Stimulated activated CD8-positive, alpha-beta memory T cell treated with anti-CD3 and anti-CD28 coated beads, Interleukin-12 subunit alpha, Interleukin-12 subunit beta, amount 100 ng/mL, for 24 hours (primary cell): ENCODE data around the gene PODN.

ENCODE experiments used
- DNase-seq: peaks from one replicate; pipeline ENCODE4 v3.0.0-alpha.2; 2020; ENCODE audit errors: extremely low read depth

PODN gene

DNA sequence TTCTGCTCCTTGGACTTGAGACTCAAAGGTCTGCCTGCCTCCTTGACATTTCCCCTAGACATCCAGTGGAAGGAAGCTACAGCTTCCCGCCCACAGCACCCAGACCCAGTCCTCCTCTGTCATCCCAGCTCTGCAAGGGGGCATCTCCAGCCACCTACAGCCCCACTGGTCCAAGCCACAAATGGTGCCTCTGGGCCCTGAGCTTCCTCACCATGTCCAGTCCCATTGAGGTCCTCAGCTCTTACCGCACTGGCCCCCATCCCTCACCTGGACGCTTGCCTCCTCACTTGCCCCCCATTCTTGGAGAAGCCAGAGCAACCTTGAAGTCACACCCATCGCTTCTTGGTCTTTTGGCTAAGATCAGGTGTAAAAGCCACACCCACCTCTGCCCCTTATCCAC lies 13.2 kb downstream of the PODN start:
- no peak for DNase-seq

- no peak for DNase-seq
Observed at GRCh38 chr1:53075761-53076163, 13.7 kb downstream of the PODN start.

GRCh38 chr1:53076165-53076564 lies 14.2 kb downstream of the PODN start:
- DNase-seq = no peak

GRCh38 chr1:53076721-53077598 lies 14.9 kb downstream of the PODN start:
- no peak for DNase-seq

GRCh38 chr1:53077599-53077965 lies 15.6 kb downstream of the PODN start:
- no peak for DNase-seq

DNA sequence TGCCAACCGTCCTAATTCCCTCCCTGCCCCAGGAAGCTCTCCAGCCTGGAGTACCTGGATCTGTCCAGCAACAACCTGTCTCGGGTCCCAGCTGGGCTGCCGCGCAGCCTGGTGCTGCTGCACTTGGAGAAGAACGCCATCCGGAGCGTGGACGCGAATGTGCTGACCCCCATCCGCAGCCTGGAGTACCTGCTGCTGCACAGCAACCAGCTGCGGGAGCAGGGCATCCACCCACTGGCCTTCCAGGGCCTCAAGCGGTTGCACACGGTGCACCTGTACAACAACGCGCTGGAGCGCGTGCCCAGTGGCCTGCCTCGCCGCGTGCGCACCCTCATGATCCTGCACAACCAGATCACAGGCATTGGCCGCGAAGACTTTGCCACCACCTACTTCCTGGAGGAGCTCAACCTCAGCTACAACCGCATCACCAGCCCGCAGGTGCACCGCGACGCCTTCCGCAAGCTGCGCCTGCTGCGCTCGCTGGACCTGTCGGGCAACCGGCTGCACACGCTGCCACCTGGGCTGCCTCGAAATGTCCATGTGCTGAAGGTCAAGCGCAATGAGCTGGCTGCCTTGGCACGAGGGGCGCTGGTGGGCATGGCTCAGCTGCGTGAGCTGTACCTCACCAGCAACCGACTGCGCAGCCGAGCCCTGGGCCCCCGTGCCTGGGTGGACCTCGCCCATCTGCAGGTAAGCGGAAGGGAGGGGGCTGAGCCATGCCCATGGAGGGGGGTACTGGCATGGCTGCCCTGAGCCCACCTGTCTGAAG lies 16.5 kb downstream of the PODN start:
- no peak for DNase-seq

- no peak for DNase-seq
Observed at GRCh38 chr1:53079251-53079650, 17.2 kb downstream of the PODN start.

- DNase-seq = no peak
Observed at GRCh38 chr1:53080041-53080440, 18.0 kb downstream of the PODN start.

- DNase-seq = no peak
Observed at GRCh38 chr1:53080769-53081168, 18.8 kb downstream of the PODN start.

- no peak for DNase-seq
Observed at GRCh38 chr1:53081384-53082066, 19.5 kb downstream of the PODN start.

DNA sequence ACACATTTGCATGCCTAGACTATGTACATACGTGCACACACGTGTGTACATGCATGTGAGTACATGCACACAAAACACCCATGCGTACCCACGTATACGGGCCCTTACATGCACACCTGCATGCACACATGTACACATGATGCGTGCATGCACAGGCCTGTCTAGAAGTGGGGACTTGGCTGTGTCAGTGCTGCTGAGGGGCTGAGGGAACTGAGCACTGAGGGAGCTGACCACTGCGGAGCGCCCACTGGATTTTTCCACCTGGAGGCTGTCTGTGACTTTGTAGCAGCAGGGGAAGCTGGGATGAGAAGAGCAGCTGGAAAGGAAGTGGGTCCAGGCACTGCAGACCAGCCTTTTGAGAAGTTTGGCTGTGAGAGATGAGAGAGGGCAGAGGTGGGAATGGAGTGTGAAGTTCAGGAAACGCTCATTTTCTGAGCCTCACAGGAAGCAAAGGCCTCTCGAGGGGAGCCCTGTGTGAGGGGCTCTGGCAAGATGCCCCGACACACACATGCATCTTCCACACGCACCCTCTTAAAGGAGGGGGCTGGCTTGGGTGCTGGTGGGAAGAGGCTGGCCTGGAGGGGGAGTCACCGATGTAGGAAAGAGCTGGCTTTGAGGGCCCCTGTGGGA lies 20.9 kb downstream of the PODN start:
- DNase-seq = no peak

- no peak for DNase-seq
Observed at GRCh38 chr1:53083636-53084588, 21.9 kb downstream of the PODN start.

- DNase-seq = no peak
Observed at GRCh38 chr1:53084589-53084971, 22.6 kb downstream of the PODN start.

DNA sequence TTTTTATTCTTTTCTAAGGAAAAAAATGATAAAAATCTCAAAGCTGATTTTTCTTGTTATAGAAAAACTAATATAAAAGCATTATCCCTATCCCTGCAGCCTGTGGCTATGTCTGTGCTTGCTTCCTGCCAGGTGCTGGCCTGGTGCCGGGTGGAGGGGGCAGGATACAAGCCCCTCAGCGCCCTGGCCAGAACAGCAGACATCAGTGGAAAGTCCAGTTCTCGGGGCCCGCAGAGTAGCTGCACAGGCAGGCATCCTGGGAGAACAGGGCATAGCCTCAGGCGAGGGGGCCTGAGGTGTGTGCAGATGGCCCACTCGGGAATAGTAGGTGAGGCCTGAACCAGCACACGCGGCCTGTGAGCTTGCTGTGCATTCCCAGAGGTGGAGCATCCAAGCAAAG lies 23.4 kb downstream of the PODN start:
- no peak for DNase-seq

- DNase-seq = no peak
Observed at GRCh38 chr1:53086491-53087070, 24.6 kb downstream of the PODN start.

DNA sequence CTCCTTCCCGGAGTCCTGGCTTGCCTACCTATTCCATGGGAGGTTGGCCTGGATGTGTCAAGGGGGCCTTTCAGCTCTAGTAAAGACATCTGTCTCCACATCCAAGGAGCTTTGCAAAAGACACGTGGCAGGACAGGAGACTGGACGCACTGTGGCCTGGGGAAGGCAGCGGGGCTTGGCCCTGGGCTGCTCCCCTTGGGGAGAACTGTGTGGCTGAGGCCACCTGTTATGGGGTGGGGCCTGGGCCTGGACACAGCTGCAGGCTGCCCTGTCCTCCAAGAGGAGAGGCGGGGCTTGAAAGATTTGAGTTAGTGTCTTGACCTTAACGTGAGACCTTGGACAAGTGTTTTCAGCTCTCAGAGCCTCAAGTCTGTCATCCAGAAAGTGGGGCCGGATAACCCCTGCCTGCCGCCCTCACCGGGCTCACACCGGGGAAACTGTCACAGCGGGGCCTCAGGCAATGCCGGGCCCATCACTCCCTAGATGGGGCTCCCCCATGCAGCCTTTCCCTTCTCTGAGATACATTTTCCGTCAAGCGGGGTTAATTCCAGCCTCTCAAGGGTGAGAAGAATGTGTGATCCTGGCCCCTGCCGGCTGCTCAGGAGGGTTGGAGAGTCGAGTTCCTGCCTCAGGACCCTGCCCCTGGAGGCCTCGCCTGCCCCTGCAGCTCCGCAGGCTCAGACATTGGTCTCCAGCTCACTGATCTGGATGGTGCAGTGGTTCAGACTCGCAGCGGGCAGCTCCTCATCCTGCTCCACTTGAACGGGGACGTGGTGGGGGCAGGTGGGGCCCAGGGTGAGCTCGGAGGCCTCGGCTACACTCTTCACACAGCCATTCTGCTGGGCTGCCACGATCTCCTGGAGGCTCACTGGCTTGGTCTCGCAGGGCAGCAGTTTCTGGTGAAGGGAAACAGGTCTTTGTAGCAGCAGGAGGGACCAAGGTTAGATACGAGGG lies 25.6 kb downstream of the PODN start:
- DNase-seq = no peak

DNA sequence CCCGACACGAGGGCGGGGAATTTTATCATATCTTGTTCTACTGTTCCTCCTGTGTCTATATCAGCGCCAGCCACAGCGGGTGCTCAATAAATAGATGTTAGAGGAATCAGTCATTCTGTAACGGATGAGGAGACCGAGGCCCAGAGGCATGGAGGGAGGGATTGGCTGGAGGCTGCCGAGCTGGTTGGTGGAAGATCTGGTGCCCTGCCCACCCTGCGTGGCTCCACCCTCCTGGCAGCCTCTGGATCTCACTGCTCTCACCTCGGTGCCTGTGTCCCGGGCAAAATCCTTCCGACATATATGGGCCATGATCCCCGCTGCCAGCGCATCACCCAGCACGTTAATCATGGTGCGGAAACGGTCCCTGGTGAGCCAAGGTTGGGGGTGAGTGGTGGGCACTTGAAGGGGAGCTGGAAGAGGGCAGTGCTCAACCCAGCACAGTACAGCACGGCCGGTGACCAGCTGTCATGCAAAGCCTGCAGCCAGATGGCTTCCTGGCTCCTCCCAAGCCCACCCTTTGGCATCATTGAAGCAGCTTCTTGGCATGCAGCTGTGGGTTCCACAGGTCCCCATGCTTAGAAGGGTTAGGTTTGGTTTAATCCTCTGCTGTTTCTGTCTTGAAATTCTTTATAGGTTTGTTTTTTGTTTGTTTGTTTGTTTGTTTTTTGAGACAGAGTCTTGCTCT lies 26.7 kb downstream of the PODN start:
- no peak for DNase-seq

DNA sequence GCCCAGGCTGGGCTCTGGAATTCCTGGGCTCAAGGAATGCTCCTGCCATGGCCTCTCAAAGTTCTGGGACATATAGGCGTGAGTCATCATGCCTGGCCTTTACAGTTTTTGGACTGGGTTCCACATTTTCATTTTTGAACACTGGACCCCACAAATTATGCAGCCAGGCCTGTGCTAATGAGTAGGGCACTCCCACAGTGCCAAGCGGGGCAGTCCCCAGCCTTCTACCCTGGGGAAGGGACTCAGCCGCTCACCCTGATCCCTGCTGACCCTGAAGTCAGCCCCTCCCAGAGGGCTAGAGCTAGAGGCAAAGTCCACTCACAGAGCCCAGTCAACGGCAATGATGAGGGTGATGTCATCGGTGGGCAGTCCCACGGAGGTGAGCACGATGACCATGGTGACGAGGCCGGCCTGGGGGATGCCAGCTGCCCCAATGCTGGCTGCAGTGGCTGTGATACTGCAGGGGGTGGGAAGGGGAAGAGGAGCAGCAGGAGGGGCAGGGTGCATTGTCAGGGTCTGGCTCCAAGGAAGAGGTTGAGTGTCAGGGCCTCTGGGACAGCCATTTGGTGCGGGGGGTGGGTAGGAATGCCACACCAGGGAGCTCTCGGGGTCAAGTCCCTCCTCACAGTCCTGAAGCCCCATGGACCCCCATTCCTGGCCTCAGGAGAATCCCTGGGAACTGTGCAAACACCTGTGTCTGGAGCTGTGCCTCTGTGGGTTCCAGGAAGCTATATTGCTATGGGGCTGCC lies 27.6 kb downstream of the PODN start:
- DNase-seq = no peak
